Psoas muscle (tissue), 8 donors: ENCODE measurements around the gene SRSF9. TPM values are rescaled to one million over a fixed set of nuclear protein-coding genes. Genes with fewer than 3 reads are reported as not detected.

ENCODE experiments used
- ATAC-seq, 4 donors: fragments of 200-7000 bp; cut with Tn5 transposase; one replicate each; pipeline ENCODE4 v1.9.1; 2020; ENCODE audit warnings: moderate library complexity in 3 of 4, mild to moderate bottlenecking in 2 of 4
- DNase-seq, 2 donors: peaks; one replicate each; pipeline ENCODE4 v3.0.0-alpha.2; 2020
- H3K27ac ChIP-seq: fragments of 200-600 bp; one replicate; pipeline ENCODE4 v1.8.0; 2022
- H3K27me3 ChIP-seq, 3 donors: fragments of 200-600 bp in 1 of 3; one replicate each; pipeline versions ENCODE4 v1.6.1 to v1.8.0; 2013 to 2022; ENCODE audit warnings: low read length in 2 of 3, mild to moderate bottlenecking in 2 of 3, moderate library complexity in 1 of 3; ENCODE audit not compliant: insufficient read depth in 3 of 3
- H3K36me3 ChIP-seq, 2 donors: fragments of 200-600 bp in 1 of 2; one replicate each; pipeline versions ENCODE4 v1.6.1 to v1.8.0; 2013 to 2022; ENCODE audit warnings: low read depth in 1 of 2, mild to moderate bottlenecking in 1 of 2, moderate library complexity in 1 of 2; ENCODE audit not compliant: insufficient read depth in 1 of 2
- H3K4me1 ChIP-seq: fragments of 200-600 bp; one replicate; pipeline ENCODE4 v1.8.0; 2022
- H3K4me3 ChIP-seq: fragments of 200-600 bp; one replicate; pipeline ENCODE4 v1.8.0; 2022; ENCODE audit warnings: mild to moderate bottlenecking
- H3K9me3 ChIP-seq: fragments of 200-600 bp; one replicate; pipeline ENCODE4 v1.8.0; 2022
- CTCF ChIP-seq: fragments of 200-600 bp; IDR thresholded peaks from one replicate; pipeline ENCODE4 v1.8.0; 2022; ENCODE audit warnings: antibody characterized with exemption
- WGBS, 3 donors: extraction: QIAGEN DNeasy Blood & Tissue Kit; methylation state at CpG; one replicate each; pipeline versions ENCODE4 v1.1.6 to v1.1.7; 2013; 5-methylcytosine and 5-hydroxymethylcytosine counted together
- intact Hi-C, 2 donors: fragments of 100-400 bp; cut with DNase I; formaldehyde crosslinking; loops; one replicate each; pipeline versions ENCODE4 v1.11.0 to v1.14.2; 2022
- polyA plus RNA-seq, 3 donors: library from polyadenylated mRNA; stranded (reverse); fragments of 200-250 nt; gene quantifications; one replicate each; pipeline ENCODE4 v1.2.3, GENCODE V29; 2013
- total RNA-seq, 4 donors: library from RNA; stranded (reverse); fragmentation: NEBNext Ultra II Directional in 2 of 4; extraction: Animal tissue kit (Norgen Biotek cat#: 25700) in 2 of 4; gene quantifications; one replicate each; pipeline versions ENCODE4 v1.2.1 to v1.2.4, GENCODE V29; 2021 to 2023
- donor health status: healthy with polysubstance abuse.
- donor health status: DM: no; HTN: no; CAD: no; lungs with moderate emphysema.
- donor health status: Bipolar disorder and iron deficiency.
- donor health status: healthy.
- donor health status: DM: yes; HTN: yes; CAD: no.
- donor health status: DM: no; HTN: no; CAD: no.
- donor health status: DM: no; HTN: no; CAD: no.
- donor health status: DM: yes; HTN: yes; CAD: no.

SRSF9 gene
- total and polyA plus RNA-seq, 7 donors: 24.9 to 53.8 (median 33.8) TPM

GRCh38 chr12:120425797-120426196 lies 43.8 kb downstream of the SRSF9 start:
- TF ChIP-seq CTCF: no peak
- intact Hi-C loops: loop anchor here in 1 of 2 donors (5.0 kb wide), 1 partner anchor 103 kb away; no protein-coding TSS in a partner anchor
- WGBS, 3 donors: 53 to 77% (median 64%) methylated on average over 3 of the region's 3 CpGs
- Histone ChIP-seq H3K9me3 (no peaks in the 10 kb centered on the region), H3K27ac (no peak overlapping the region), H3K36me3 (no peaks in the 10 kb centered on the region), H3K4me1 (no peaks in the 10 kb centered on the region), H3K27me3 (peaks cover 0 to 4% (median 0%) of the 10 kb centered on the region in 3 donors), H3K4me3 (no peak overlapping the region)
- ATAC-seq: peak in 2 of 4 donors; percentile 47 to 53
- no peak for DNase-seq

- intact Hi-C loops: no loop called here
Measured at GRCh38 chr12:120422892-120423456, 46.6 kb downstream of the SRSF9 start.

GRCh38 chr12:120421701-120422100 lies 47.8 kb downstream of the SRSF9 start:
- Histone ChIP-seq H3K36me3 (no peaks in the 10 kb centered on the region), H3K27ac (no peak overlapping the region), H3K4me3 (no peak overlapping the region), H3K27me3 (peaks cover 0 to 7% (median 1%) of the 10 kb centered on the region in 3 donors), H3K4me1 (no peaks in the 10 kb centered on the region), H3K9me3 (no peaks in the 10 kb centered on the region)
- no peak for ATAC-seq
- WGBS, 3 donors: 84 to 89% (median 85%) methylated on average over 3 to 4 of the region's 4 CpGs
- intact Hi-C loops: no loop called here
- TF ChIP-seq CTCF: no peak
- DNase-seq: no peak

More at GRCh38 chr12:120422892-120423456, 46.6 kb downstream of the SRSF9 start:
- Histone ChIP-seq H3K9me3 (no peaks in the 10 kb centered on the region), H3K27ac (no peak overlapping the region), H3K4me3 (no peak overlapping the region), H3K4me1 (no peaks in the 10 kb centered on the region), H3K27me3 (peaks cover 0 to 2% (median 0%) of the 10 kb centered on the region in 3 donors), H3K36me3 (no peaks in the 10 kb centered on the region)
- DNase-seq (no peak), ATAC-seq (no peak)
- no peak for TF ChIP-seq CTCF
- WGBS, 3 donors: 57 to 60% (median 58%) methylated on average over 7 of the region's 7 CpGs

- H3K27ac ChIP-seq: no peak overlapping the region
- H3K36me3 ChIP-seq: no peaks in the 10 kb centered on the region
- no peaks in the 10 kb centered on the region for H3K9me3 ChIP-seq
- intact Hi-C loops: no loop called here
- H3K4me1 ChIP-seq: no peaks in the 10 kb centered on the region
- no peak for DNase-seq
- peaks cover 0 to 7% (median 1%) of the 10 kb centered on the region in 3 donors for H3K27me3 ChIP-seq
- H3K4me3 ChIP-seq: no peak overlapping the region
- WGBS, 3 donors: 62 to 83% (median 63%) methylated on average over 4 of the region's 4 CpGs
- ATAC-seq: no peak
- no peak for TF ChIP-seq CTCF
Measured at GRCh38 chr12:120417917-120418580, 51.5 kb downstream of the SRSF9 start.
